OCI-LY7 (cell line): ENCODE results near the gene TECPR2.

Source experiments
- CTCF ChIP-seq: fragments of 200-600 bp; sonication (generic); conservative IDR thresholded peaks from 2 replicates; pipeline ENCODE4 v1.5.1; 2014; ENCODE audit warnings: mild to moderate bottlenecking, antibody characterized with exemption, low read length, moderate library complexity, mixed read lengths
- EZH2phosphoT487 ChIP-seq: fragments of 200-600 bp; sonication (generic); IDR thresholded peaks from 2 replicates; pipeline ENCODE4 v1.6.1; 2018; ENCODE audit warnings: low read depth, borderline replicate concordance, mild to moderate bottlenecking, mixed run types, antibody characterized with exemption, low read length, moderate library complexity, mixed read lengths

- TF ChIP-seq CTCF: no peak
- peak; percentile 44; the same call in 1 of the 2 replicates for TF ChIP-seq EZH2phosphoT487
These were observed 182.2 kb downstream of the TECPR2 start for GRCh38 chr14:102544747-102545460.
